ENCODE data around the gene ZNF804B. TPM values are rescaled to one million over a fixed set of nuclear protein-coding genes. Genes with fewer than 3 reads are reported as not detected.

The ZNF804B gene
- total RNA-seq = not detected

DNA sequence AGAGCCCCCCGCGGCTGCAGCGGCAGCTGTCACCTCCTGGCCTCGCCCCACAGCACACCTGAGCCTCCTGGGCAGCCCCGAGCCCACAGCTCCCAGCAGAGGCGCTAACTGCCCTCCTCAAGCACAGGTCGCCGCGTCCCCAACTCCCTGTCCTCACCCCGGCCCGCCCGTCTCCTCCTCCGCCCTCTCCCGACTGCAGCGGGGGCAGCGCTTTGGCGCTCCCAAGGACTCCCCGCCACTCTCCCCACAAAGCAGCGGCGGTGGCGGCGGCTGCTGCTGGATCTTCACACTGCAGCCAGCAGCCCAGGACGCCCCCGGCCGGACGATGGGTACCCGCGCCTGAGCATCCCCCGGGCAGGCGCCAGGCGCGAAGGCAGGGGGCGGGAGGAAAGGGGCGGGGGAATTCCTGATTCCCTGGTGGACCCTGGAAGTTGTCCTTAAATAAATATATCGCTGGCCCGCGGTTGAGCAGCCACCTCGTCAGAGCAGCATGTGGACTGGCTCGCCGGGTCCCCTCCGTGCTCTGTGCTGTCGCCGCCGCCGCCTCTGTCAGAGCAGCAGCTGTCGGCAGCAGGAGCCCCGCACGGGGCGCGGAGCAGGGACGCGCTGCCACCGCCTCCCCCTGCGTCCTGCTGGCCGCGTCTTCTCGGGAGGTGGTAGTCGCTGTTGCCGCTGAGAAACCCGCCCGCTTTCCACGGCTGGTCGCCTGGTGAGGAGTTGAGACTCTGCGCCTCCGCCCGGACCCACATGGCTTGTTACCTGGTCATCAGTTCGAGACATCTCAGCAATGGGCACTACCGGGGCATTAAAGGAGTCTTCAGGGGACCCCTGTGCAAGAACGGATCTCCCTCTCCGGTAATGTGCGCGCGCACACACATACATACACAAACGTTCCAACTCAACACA is at the start of gene ZNF804B:
TSS of gene ZNF804B (plus strand) at position 471 of the 906 bp plus-strand sequence. CDS start at position 748, 277 bp downstream.
- peak; percentile 29 for ATAC-seq

GRCh38 chr7:88735920-88736319 is 23.6 kb upstream of the ZNF804B start:
- ATAC-seq (no peak), DNase-seq (ENCODE audit: low spot score) (no peak)

More for the DNA sequence above, at the start of gene ZNF804B:
- no peak for DNase-seq (ENCODE audit: low spot score)

DNA sequence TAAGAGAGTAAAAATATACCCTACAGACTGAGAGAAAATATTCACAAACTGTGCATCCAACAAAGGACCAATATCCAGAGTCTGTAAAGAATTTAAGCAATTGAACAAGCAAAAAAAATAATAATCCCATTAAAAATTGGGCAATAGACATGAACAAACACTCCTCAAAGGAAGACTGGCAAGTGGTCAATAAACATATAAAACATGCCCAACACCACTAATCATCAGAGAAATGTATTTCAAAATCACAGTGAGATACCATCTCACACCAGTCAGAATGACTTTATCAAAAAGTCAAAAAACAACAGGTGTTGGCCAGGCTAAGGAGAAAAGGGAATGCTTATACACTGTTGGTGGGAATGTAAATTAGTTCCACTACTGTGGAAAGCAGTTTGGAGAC is 21.9 kb upstream of the ZNF804B start:
- no peak for DNase-seq (ENCODE audit: low spot score)
- ATAC-seq = no peak

- ATAC-seq (no peak), DNase-seq (ENCODE audit: low spot score) (no peak)
These were observed 13.4 kb upstream of the ZNF804B start for GRCh38 chr7:88746126-88746525.

DNA sequence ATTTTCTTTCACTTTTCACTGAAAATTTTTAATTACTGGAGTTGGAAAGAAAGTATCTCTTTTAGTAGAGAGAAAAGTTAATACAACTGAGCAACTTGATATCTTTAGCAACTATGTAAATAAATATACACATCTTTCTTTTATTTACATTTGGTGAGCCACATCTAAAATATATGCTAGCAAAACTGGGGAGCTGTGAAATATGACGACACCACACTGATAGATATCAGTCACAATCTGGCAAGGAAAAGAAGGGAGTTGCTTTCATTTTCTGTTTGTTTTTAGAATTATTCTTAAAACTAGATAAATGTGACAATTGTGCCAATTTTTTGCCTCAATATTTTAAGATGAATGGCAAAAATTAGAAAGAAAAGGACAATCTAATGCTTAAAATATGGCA is 2.7 kb upstream of the ZNF804B start:
- no peak for ATAC-seq

GRCh38 chr7:88757371-88757770 is 2.1 kb upstream of the ZNF804B start:
- DNase-seq (ENCODE audit: low spot score) (no peak), ATAC-seq (no peak)

More for the DNA sequence above, 2.7 kb upstream of the ZNF804B start:
- no peak for DNase-seq (ENCODE audit: low spot score)

- ATAC-seq (peak; percentile 35), DNase-seq (ENCODE audit: low spot score) (no peak)
These were observed 895 bp upstream of the ZNF804B start for GRCh38 chr7:88758381-88759229.

DNA sequence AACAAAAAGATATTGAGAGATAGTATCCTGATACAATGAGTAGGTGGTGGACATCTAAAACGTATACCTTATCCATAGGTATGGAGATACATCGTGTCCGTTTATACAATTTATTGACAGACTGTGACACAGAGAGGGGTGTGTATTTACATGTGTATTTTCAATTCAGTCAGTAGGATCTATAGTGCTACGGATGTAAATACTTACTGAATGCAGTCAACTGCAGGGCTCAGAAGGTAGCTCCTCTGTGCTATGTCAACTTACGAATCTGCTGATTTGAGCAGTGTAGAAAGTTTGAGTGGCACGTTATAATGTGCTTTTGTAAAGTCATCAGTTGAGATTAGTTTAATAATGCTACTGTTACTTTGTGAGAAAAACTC is 626 bp downstream of the ZNF804B start:
- DNase-seq (ENCODE audit: low spot score) = no peak
- no peak for ATAC-seq

DNA sequence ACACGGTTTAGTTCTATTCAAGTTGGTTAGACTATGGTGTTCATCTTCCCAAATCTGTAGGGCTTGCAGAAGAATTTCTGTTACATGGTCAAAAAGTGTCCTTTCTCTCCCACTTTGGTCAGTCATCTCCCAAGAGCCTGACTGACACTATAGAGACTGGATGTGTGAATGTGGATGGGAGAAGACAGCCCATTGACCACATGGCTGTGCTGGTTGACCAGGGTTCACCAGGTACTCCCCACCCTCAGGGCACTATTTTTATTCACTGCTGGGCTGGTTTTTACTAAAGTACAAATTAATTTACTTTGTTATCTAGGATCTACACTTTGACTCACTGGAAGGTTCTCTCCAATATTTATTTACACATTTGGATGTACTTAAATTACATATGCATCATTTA is 2.3 kb downstream of the ZNF804B start:
- DNase-seq (ENCODE audit: low spot score) (no peak), ATAC-seq (no peak)

DNA sequence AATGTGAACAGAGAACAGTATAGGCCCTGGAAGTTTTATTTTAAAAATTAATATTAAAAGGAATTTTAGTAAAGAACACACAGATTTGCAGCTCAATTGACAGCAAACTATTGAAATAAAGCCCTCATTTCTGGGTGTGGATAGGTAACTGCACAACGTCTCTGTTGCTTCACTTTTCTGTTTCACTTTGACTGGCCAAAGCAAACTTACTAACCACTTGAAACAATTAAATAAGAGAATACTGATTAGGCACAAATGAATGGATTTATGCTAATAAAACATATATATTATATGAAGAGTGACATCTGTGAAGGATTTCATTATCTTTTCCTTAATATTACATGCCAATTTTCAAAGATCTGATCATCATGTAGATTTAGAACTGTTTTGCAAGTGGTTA is 11.9 kb downstream of the ZNF804B start:
- ATAC-seq (no peak), DNase-seq (ENCODE audit: low spot score) (no peak)

- no peak for ATAC-seq
These were observed 13.3 kb downstream of the ZNF804B start for GRCh38 chr7:88772776-88773175.

GRCh38 chr7:88775838-88776237 is 16.3 kb downstream of the ZNF804B start:
- no peak for ATAC-seq

More at GRCh38 chr7:88772776-88773175, 13.3 kb downstream of the ZNF804B start:
- DNase-seq (ENCODE audit: low spot score) = no peak

DNA sequence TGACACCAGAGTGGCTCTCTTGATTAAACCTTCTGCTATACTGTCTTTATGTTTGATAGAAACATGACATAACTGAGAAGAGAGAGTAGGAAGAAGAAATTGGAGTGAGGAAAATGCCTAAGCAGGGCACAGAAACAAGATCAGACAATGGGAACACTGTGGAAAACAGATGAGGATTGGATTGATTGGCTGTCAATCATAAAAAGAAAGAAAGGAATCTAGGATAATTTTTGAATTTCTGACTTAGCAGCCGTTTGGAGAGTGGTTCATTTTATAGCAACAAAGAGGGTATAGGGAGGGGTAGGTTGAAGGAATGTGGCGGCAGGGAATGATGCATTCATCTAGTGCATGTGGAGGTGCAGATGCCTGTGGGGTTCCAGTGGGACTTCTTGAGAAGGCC is 28.3 kb downstream of the ZNF804B start:
- no peak for DNase-seq (ENCODE audit: low spot score)

More at GRCh38 chr7:88775838-88776237, 16.3 kb downstream of the ZNF804B start:
- DNase-seq (ENCODE audit: low spot score) = no peak

DNA sequence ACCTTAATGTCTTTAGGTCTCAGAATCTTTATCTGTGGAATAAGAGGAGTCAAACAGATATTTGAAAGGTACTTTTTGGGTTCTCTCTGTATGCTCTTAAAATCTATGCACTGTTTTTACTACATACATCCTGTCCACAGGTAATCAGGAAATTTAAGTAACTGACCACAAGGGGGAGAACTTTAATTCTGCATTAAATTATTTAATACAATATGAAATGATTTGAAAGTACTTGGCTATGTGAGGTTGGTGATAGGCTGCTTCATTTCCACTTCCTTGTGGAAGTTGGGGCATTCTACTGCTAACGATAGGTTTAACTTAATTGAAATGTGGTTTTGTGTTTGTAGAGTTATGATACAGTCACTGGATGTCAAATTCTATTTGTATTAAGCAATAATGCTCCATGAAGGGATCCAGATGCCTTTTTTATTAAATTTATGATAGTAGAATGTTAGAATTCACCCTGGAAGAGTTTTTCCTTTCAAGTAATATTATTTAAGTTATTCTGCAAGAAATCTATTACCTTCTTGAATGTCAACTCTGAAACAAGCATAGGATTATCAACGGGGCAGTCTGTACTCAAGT is 30.1 kb downstream of the ZNF804B start:
- ATAC-seq (peak; percentile 74), DNase-seq (ENCODE audit: low spot score) (no peak)

More for the DNA sequence above, 28.3 kb downstream of the ZNF804B start:
- no peak for ATAC-seq

DNA sequence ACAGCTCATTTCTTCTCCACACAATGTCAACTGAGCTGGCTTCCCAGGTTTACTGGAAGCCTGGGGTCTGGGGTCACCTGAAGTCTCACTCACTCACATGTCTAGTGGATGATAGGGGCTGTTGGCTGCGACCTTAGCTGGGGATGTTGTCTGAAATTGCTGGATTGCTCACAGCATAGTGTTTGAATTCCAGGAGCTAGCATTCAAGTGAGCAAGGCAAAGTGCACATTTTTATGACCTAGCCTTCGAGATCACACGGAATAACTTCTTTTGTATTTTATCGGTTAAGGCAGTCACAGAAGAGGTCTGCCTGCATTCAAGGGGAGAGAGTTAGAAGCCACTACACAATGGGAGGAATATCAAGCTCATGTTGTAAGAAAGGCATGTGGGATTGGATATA is 32.4 kb downstream of the ZNF804B start:
- DNase-seq (ENCODE audit: low spot score) (no peak), ATAC-seq (peak; percentile 64)

DNA sequence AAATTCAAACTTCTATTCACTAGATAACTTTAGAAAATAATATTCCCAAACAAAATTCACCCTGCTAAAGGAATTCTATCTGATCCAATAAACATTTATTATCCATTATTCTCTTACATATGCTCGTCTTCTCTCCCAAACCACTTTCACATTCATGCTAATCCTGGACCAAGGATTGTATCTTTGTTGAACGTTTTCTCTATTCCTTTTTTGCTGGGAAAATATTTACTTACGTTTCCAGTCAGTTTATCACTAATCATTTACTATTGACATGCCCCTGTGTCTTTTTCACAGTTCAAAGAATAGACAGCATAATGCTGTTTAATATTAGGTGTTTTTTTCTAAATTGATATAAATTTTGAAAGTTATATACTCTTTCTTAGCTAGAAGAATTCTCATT is 32.9 kb downstream of the ZNF804B start:
- ATAC-seq (peak; percentile 64), DNase-seq (ENCODE audit: low spot score) (no peak)

- DNase-seq (ENCODE audit: low spot score) (no peak), ATAC-seq (no peak)
These were observed 36.1 kb downstream of the ZNF804B start, which contains the start of gene TEX47 for GRCh38 chr7:88795553-88795952. Gene TEX47 (minus strand): TSS chr7:88795737. CDS start chr7:88794942, 795 bp downstream.

DNA sequence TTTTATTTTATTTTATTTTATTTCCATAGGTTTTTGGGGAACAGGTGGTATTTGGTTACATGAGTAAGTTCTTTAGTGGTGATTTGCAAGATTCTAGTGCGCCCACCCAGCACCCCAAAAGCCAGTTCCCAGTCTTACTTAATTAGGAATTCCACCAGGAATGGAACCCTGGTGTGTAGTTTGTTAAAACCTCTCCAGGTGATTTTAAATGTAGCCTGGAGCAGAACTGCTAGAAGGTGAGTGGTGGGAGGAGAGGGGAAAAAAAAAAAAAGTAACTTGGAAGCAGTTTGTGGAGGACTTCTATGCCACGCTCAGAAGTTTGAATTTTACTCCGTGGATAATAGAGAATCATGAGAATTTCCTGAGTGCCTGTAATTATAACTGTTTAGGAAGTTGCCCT is 41.5 kb downstream of the ZNF804B start:
- DNase-seq (ENCODE audit: low spot score) = no peak
- no peak for ATAC-seq

- ATAC-seq = peak; percentile 82
These were observed 47.0 kb downstream of the ZNF804B start for GRCh38 chr7:88806280-88807037.

GRCh38 chr7:88818552-88818951 is 59.1 kb downstream of the ZNF804B start:
- peak; percentile 73 for ATAC-seq
- DNase-seq (ENCODE audit: low spot score) = no peak

More at GRCh38 chr7:88806280-88807037, 47.0 kb downstream of the ZNF804B start:
- no peak for DNase-seq (ENCODE audit: low spot score)
